ENCODE data around the gene CELSR1.

CELSR1 gene

GRCh38 chr22:46347646-46348045 is 189.8 kb downstream of the CELSR1 start:
- Histone ChIP-seq H3K4me3 (ENCODE audit: low read length) (no peak overlapping the region), H3K36me3 (ENCODE audit: control insufficient read depth, insufficient read depth, low read length) (peaks cover 59% of the 10 kb centered on the region), H3K27me3 (ENCODE audit: control insufficient read depth, insufficient read depth, low read length) (no peaks in the 10 kb centered on the region), H3K27ac (ENCODE audit: low read length) (no peak overlapping the region), H3K4me1 (ENCODE audit: control insufficient read depth, insufficient read depth, low read length) (no peaks in the 10 kb centered on the region; the same call in 1 of the 2 replicates), H3K9me3 (ENCODE audit: control insufficient read depth, insufficient read depth, low read length) (no peaks in the 10 kb centered on the region)
- DNase-seq (ENCODE audit: low read depth, low spot score), result no peak
- WGBS (ENCODE audit: insufficient coverage, insufficient read length), result no CpG with 5 or more reads among the region's 12 CpGs

- Histone ChIP-seq H3K27ac (ENCODE audit: low read length) (no peak overlapping the region), H3K9me3 (ENCODE audit: control insufficient read depth, insufficient read depth, low read length) (no peaks in the 10 kb centered on the region), H3K36me3 (ENCODE audit: control insufficient read depth, insufficient read depth, low read length) (peaks cover 53% of the 10 kb centered on the region), H3K27me3 (ENCODE audit: control insufficient read depth, insufficient read depth, low read length) (no peaks in the 10 kb centered on the region), H3K4me1 (ENCODE audit: control insufficient read depth, insufficient read depth, low read length) (no peaks in the 10 kb centered on the region; the same call in 1 of the 2 replicates), H3K4me3 (ENCODE audit: low read length) (no peak overlapping the region)
- WGBS (ENCODE audit: insufficient coverage, insufficient read length), result no CpG with 5 or more reads among the region's 19 CpGs
- no peak for DNase-seq (ENCODE audit: low read depth, low spot score)
These were observed 190.6 kb downstream of the CELSR1 start for GRCh38 chr22:46346680-46347405.

- no CpG with 5 or more reads among the region's 13 CpGs for WGBS (ENCODE audit: insufficient coverage, insufficient read length)
- no peak for DNase-seq (ENCODE audit: low read depth, low spot score)
- Histone ChIP-seq H3K27me3 (ENCODE audit: control insufficient read depth, insufficient read depth, low read length) (no peaks in the 10 kb centered on the region), H3K4me1 (ENCODE audit: control insufficient read depth, insufficient read depth, low read length) (peaks cover 3% of the 10 kb centered on the region), H3K4me3 (ENCODE audit: low read length) (no peak overlapping the region), H3K36me3 (ENCODE audit: control insufficient read depth, insufficient read depth, low read length) (peaks cover 24% of the 10 kb centered on the region), H3K27ac (ENCODE audit: low read length) (no peak overlapping the region), H3K9me3 (ENCODE audit: control insufficient read depth, insufficient read depth, low read length) (no peaks in the 10 kb centered on the region)
These were observed 196.7 kb downstream of the CELSR1 start for GRCh38 chr22:46340676-46341075.

- H3K36me3 ChIP-seq (ENCODE audit: control insufficient read depth, insufficient read depth, low read length), result peaks cover 24% of the 10 kb centered on the region
- H3K9me3 ChIP-seq (ENCODE audit: control insufficient read depth, insufficient read depth, low read length), result no peaks in the 10 kb centered on the region
- no peak overlapping the region for H3K4me3 ChIP-seq (ENCODE audit: low read length)
- H3K4me1 ChIP-seq (ENCODE audit: control insufficient read depth, insufficient read depth, low read length), result peaks cover 3% of the 10 kb centered on the region
- H3K27ac ChIP-seq (ENCODE audit: low read length), result no peak overlapping the region
- no peak for DNase-seq (ENCODE audit: low read depth, low spot score)
- H3K27me3 ChIP-seq (ENCODE audit: control insufficient read depth, insufficient read depth, low read length), result no peaks in the 10 kb centered on the region
- WGBS (ENCODE audit: insufficient coverage, insufficient read length), result no CpG with 5 or more reads among the region's 5 CpGs
These were observed 197.5 kb downstream of the CELSR1 start for GRCh38 chr22:46339956-46340355.

GRCh38 chr22:46338636-46339035 is 198.8 kb downstream of the CELSR1 start:
- Histone ChIP-seq H3K36me3 (ENCODE audit: control insufficient read depth, insufficient read depth, low read length) (peaks cover 19% of the 10 kb centered on the region), H3K27me3 (ENCODE audit: control insufficient read depth, insufficient read depth, low read length) (no peaks in the 10 kb centered on the region), H3K4me1 (ENCODE audit: control insufficient read depth, insufficient read depth, low read length) (peaks cover 3% of the 10 kb centered on the region), H3K9me3 (ENCODE audit: control insufficient read depth, insufficient read depth, low read length) (no peaks in the 10 kb centered on the region), H3K4me3 (ENCODE audit: low read length) (no peak overlapping the region), H3K27ac (ENCODE audit: low read length) (no peak overlapping the region)
- DNase-seq (ENCODE audit: low read depth, low spot score), result no peak
- no CpG with 5 or more reads among the region's 8 CpGs for WGBS (ENCODE audit: insufficient coverage, insufficient read length)

GRCh38 chr22:46337870-46338269 is 199.6 kb downstream of the CELSR1 start:
- no peak overlapping the region for H3K27ac ChIP-seq (ENCODE audit: low read length)
- H3K4me3 ChIP-seq (ENCODE audit: low read length), result no peak overlapping the region
- DNase-seq (ENCODE audit: low read depth, low spot score), result no peak
- H3K27me3 ChIP-seq (ENCODE audit: control insufficient read depth, insufficient read depth, low read length), result no peaks in the 10 kb centered on the region
- WGBS (ENCODE audit: insufficient coverage, insufficient read length), result no CpG with 5 or more reads among the region's 9 CpGs
- H3K9me3 ChIP-seq (ENCODE audit: control insufficient read depth, insufficient read depth, low read length), result no peaks in the 10 kb centered on the region
- peaks cover 3% of the 10 kb centered on the region for H3K4me1 ChIP-seq (ENCODE audit: control insufficient read depth, insufficient read depth, low read length)
- H3K36me3 ChIP-seq (ENCODE audit: control insufficient read depth, insufficient read depth, low read length), result peaks cover 17% of the 10 kb centered on the region

- no peak for DNase-seq (ENCODE audit: low read depth, low spot score)
- H3K27me3 ChIP-seq (ENCODE audit: control insufficient read depth, insufficient read depth, low read length), result no peaks in the 10 kb centered on the region
- peaks cover 3% of the 10 kb centered on the region for H3K4me1 ChIP-seq (ENCODE audit: control insufficient read depth, insufficient read depth, low read length)
- H3K9me3 ChIP-seq (ENCODE audit: control insufficient read depth, insufficient read depth, low read length), result no peaks in the 10 kb centered on the region
- H3K4me3 ChIP-seq (ENCODE audit: low read length), result peak overlapping the region; percentile 68
- H3K36me3 ChIP-seq (ENCODE audit: control insufficient read depth, insufficient read depth, low read length), result peaks cover 16% of the 10 kb centered on the region
- H3K27ac ChIP-seq (ENCODE audit: low read length), result no peak overlapping the region
- no CpG with 5 or more reads among the region's 42 CpGs for WGBS (ENCODE audit: insufficient coverage, insufficient read length)
These were observed 201.0 kb downstream of the CELSR1 start for GRCh38 chr22:46336119-46337078.

- WGBS (ENCODE audit: insufficient coverage, insufficient read length), result no CpG with 5 or more reads among the region's 93 CpGs
- Histone ChIP-seq H3K4me1 (ENCODE audit: control insufficient read depth, insufficient read depth, low read length) (peaks cover 3% of the 10 kb centered on the region; the same call in 1 of the 2 replicates), H3K27me3 (ENCODE audit: control insufficient read depth, insufficient read depth, low read length) (no peaks in the 10 kb centered on the region), H3K4me3 (ENCODE audit: low read length) (peak within 1 kb of the TSS; percentile 68), H3K36me3 (ENCODE audit: control insufficient read depth, insufficient read depth, low read length) (peaks cover 18% of the 10 kb centered on the region), H3K9me3 (ENCODE audit: control insufficient read depth, insufficient read depth, low read length) (no peaks in the 10 kb centered on the region), H3K27ac (ENCODE audit: low read length) (no peak within 1 kb of the TSS)
- peak; percentile 55 for DNase-seq (ENCODE audit: low read depth, low spot score)
These were observed 202.0 kb downstream of the CELSR1 start, which contains the start of gene TRMU for GRCh38 chr22:46335201-46336118. Gene TRMU (plus strand): TSS chr22:46335714. CDS start chr22:46335765, 51 bp downstream.

- Histone ChIP-seq H3K27ac (ENCODE audit: low read length) (no peak overlapping the region), H3K36me3 (ENCODE audit: control insufficient read depth, insufficient read depth, low read length) (peaks cover 19% of the 10 kb centered on the region), H3K27me3 (ENCODE audit: control insufficient read depth, insufficient read depth, low read length) (no peaks in the 10 kb centered on the region), H3K4me3 (ENCODE audit: low read length) (no peak overlapping the region), H3K4me1 (ENCODE audit: control insufficient read depth, insufficient read depth, low read length) (peaks cover under 1% of the 10 kb centered on the region; the same call in 1 of the 2 replicates), H3K9me3 (ENCODE audit: control insufficient read depth, insufficient read depth, low read length) (no peaks in the 10 kb centered on the region)
- no peak for DNase-seq (ENCODE audit: low read depth, low spot score)
- WGBS (ENCODE audit: insufficient coverage, insufficient read length), result no CpG with 5 or more reads among the region's 23 CpGs
These were observed 205.9 kb downstream of the CELSR1 start for GRCh38 chr22:46331496-46331895.
